Astrocyte (in vitro differentiated cells and primary cell): ENCODE data around the gene ROMO1. TPM values are rescaled to one million over a fixed set of nuclear protein-coding genes. Genes with fewer than 3 reads are reported as not detected.

ENCODE experiments used
- DNase-seq: peaks from one replicate; pipeline ENCODE4 v3.0.0-alpha.2; 2010; ENCODE audit warnings: low read depth
- FAIRE-seq: peaks from 2 replicates; lab custom pipeline; 2011; peaks lifted over from hg19 to GRCh38; lab: Jason Lieb, UNC
- H2AFZ ChIP-seq: 2 replicates; pipeline ENCODE4 v1.6.0; 2012; ENCODE audit warnings: low read depth, low read length, inconsistent platforms
- H3K27ac ChIP-seq: 2 replicates; pipeline ENCODE4 v1.5.1; 2011; ENCODE audit warnings: low read depth, low read length, inconsistent platforms
- H3K27me3 ChIP-seq: 2 replicates; pipeline ENCODE4 v1.6.0; 2011; ENCODE audit warnings: low read length, inconsistent platforms; ENCODE audit not compliant: insufficient read depth
- H3K36me3 ChIP-seq: 2 replicates; pipeline ENCODE4 v1.5.1; 2011; ENCODE audit warnings: low read length, inconsistent platforms; ENCODE audit not compliant: insufficient read depth
- H3K4me1 ChIP-seq: 2 replicates; pipeline ENCODE4 v1.5.1; 2011; ENCODE audit warnings: low read length, inconsistent platforms; ENCODE audit not compliant: insufficient read depth
- H3K4me2 ChIP-seq: 2 replicates; pipeline ENCODE4 v1.6.0; 2012; ENCODE audit warnings: low read length, inconsistent platforms
- H3K4me3 ChIP-seq: 2 replicates; pipeline ENCODE4 v1.5.1; 2011; ENCODE audit warnings: low read depth, mild to moderate bottlenecking, low read length, inconsistent platforms; ENCODE audit not compliant: insufficient read depth
- H3K79me2 ChIP-seq: 2 replicates; pipeline ENCODE4 v1.6.0; 2012; ENCODE audit warnings: mild to moderate bottlenecking, low read length, inconsistent platforms; ENCODE audit not compliant: insufficient read depth
- H3K9ac ChIP-seq: 2 replicates; pipeline ENCODE4 v1.6.0; 2012; ENCODE audit warnings: mild to moderate bottlenecking, low read length, inconsistent platforms
- H3K9me3 ChIP-seq: 2 replicates; pipeline ENCODE4 v1.5.1; 2012; ENCODE audit warnings: low read depth, mild to moderate bottlenecking, low read length, inconsistent platforms; ENCODE audit not compliant: insufficient read depth
- H4K20me1 ChIP-seq: 2 replicates; pipeline ENCODE4 v1.6.0; 2012; ENCODE audit warnings: low read length, inconsistent platforms; ENCODE audit not compliant: insufficient read depth
- H3K27ac Mint-ChIP-seq: one replicate; pipeline ENCODE4 v1.8.0; 2021; ENCODE audit warnings: mild to moderate bottlenecking, mixed read lengths; ENCODE audit not compliant: unreplicated experiment
- H3K27me3 Mint-ChIP-seq: one replicate; pipeline ENCODE4 v1.8.0; 2021; ENCODE audit warnings: low read depth, mixed read lengths; ENCODE audit not compliant: unreplicated experiment
- H3K36me3 Mint-ChIP-seq: one replicate; pipeline ENCODE4 v1.8.0; 2021; ENCODE audit warnings: low read depth, mixed read lengths; ENCODE audit not compliant: unreplicated experiment
- H3K4me1 Mint-ChIP-seq: one replicate; pipeline ENCODE4 v1.8.0; 2021; ENCODE audit warnings: low read depth, mixed read lengths; ENCODE audit not compliant: unreplicated experiment
- H3K4me3 Mint-ChIP-seq: one replicate; pipeline ENCODE4 v1.8.0; 2021; ENCODE audit warnings: mild to moderate bottlenecking, moderate library complexity, mixed read lengths; ENCODE audit not compliant: unreplicated experiment
- H3K9me3 Mint-ChIP-seq: one replicate; pipeline ENCODE4 v1.8.0; 2021; ENCODE audit warnings: mild to moderate bottlenecking, mixed read lengths; ENCODE audit not compliant: unreplicated experiment
- CTCF ChIP-seq: IDR thresholded peaks from 2 replicates; pipeline ENCODE4 v1.5.1; 2011; ENCODE audit warnings: low read depth, mild to moderate bottlenecking, inconsistent platforms, low read length, moderate library complexity; ENCODE audit not compliant: insufficient read depth
- EZH2 ChIP-seq: IDR thresholded peaks from 2 replicates; pipeline ENCODE4 v1.6.1; 2012; ENCODE audit warnings: mild to moderate bottlenecking, low read length, inconsistent platforms; ENCODE audit not compliant: insufficient read depth
- total RNA-seq: library from RNA; stranded (reverse); gene quantifications from 2 replicates; pipeline ENCODE4 v1.2.1, GENCODE V29; 2021

The ROMO1 gene
- total RNA-seq, 1 donor from 2014 or later = 201 TPM

GRCh38 chr20:35660122-35660937 is 38.9 kb upstream of the ROMO1 start:
- Histone ChIP-seq H3K36me3 (no peaks in the 10 kb centered on the region), H3K27ac (peak overlapping the region; percentile 15), H4K20me1 (peaks cover 88% of the 10 kb centered on the region), H2AFZ (no peak overlapping the region), H3K9ac (no peak overlapping the region), H3K4me3 (no peak overlapping the region), H3K4me1 (peaks cover 22% of the 10 kb centered on the region), H3K79me2 (peaks cover 97% of the 10 kb centered on the region), H3K4me2 (peak overlapping the region; percentile 97), H3K9me3 (no peaks in the 10 kb centered on the region), H3K27me3 (no peaks in the 10 kb centered on the region)
- DNase-seq (no peak), FAIRE-seq (no peak)
- H3K4me3 Mint-ChIP-seq = peak overlapping the region; percentile 50
- no peaks in the 10 kb centered on the region for H3K36me3 Mint-ChIP-seq
- H3K27me3 Mint-ChIP-seq = no peaks in the 10 kb centered on the region
- TF ChIP-seq EZH2 (no peak), CTCF (no peak)
- no peaks in the 10 kb centered on the region for H3K9me3 Mint-ChIP-seq
- peaks cover 37% of the 10 kb centered on the region for H3K4me1 Mint-ChIP-seq
- peak overlapping the region; percentile 17 for H3K27ac Mint-ChIP-seq

- Histone ChIP-seq H3K9me3 (no peaks in the 10 kb centered on the region), H3K27ac (peak overlapping the region; percentile 15), H3K79me2 (peaks cover 89% of the 10 kb centered on the region), H3K4me1 (peaks cover 22% of the 10 kb centered on the region), H3K4me2 (peak overlapping the region; percentile 97), H3K4me3 (peak overlapping the region; percentile 89), H3K27me3 (no peaks in the 10 kb centered on the region), H2AFZ (no peak overlapping the region), H4K20me1 (peaks cover 83% of the 10 kb centered on the region), H3K9ac (no peak overlapping the region), H3K36me3 (no peaks in the 10 kb centered on the region)
- Mint-ChIP-seq H3K27me3 (no peaks in the 10 kb centered on the region), H3K4me3 (peak overlapping the region; percentile 94), H3K27ac (no peak overlapping the region), H3K36me3 (no peaks in the 10 kb centered on the region), H3K4me1 (peaks cover 37% of the 10 kb centered on the region), H3K9me3 (no peaks in the 10 kb centered on the region)
- DNase-seq (peak; percentile 46), FAIRE-seq (no peak)
- no peak for TF ChIP-seq EZH2
Measured at GRCh38 chr20:35661053-35661452, 38.2 kb upstream of the ROMO1 start.

- Mint-ChIP-seq H3K27ac (peak overlapping the region; percentile 27), H3K27me3 (no peaks in the 10 kb centered on the region), H3K4me1 (peaks cover 37% of the 10 kb centered on the region), H3K9me3 (no peaks in the 10 kb centered on the region), H3K36me3 (no peaks in the 10 kb centered on the region), H3K4me3 (peak overlapping the region; percentile 94)
- H3K4me3 ChIP-seq = peak overlapping the region; percentile 89
- H3K4me1 ChIP-seq = peaks cover 22% of the 10 kb centered on the region
- peak overlapping the region; percentile 97 for H3K4me2 ChIP-seq
- DNase-seq (no peak), FAIRE-seq (no peak)
- peaks cover 81% of the 10 kb centered on the region for H3K79me2 ChIP-seq
- H3K27ac ChIP-seq = no peak overlapping the region
- H3K36me3 ChIP-seq = no peaks in the 10 kb centered on the region
- H4K20me1 ChIP-seq = peaks cover 74% of the 10 kb centered on the region
- TF ChIP-seq EZH2 (no peak), CTCF (no peak)
- no peaks in the 10 kb centered on the region for H3K9me3 ChIP-seq
- H3K27me3 ChIP-seq = no peaks in the 10 kb centered on the region
- peak overlapping the region; percentile 97 for H3K9ac ChIP-seq
- no peak overlapping the region for H2AFZ ChIP-seq
Measured at GRCh38 chr20:35661908-35662307, 37.3 kb upstream of the ROMO1 start.
